HepG2 (cell line): ENCODE results near the gene AFF1. TPM values are rescaled to one million over a fixed set of nuclear protein-coding genes. Genes with fewer than 3 reads are reported as not detected.
A peak's percentile ranks its signal among the peaks of the same experiment; 100 is the strongest.

Experiments
- AHR ChIP-seq: IDR thresholded peaks from 2 replicates; pipeline ENCODE4 v1.6.1; 2018; ENCODE audit warnings: missing genetic modification reagents, missing compliant biosample characterization
- ARID4A ChIP-seq: sonication (generic); formaldehyde crosslinking; IDR thresholded peaks from 2 replicates; pipeline ENCODE4 v1.5.0; 2020; ENCODE audit warnings: mild to moderate bottlenecking, missing genetic modification reagents, borderline replicate concordance
- CREB1 ChIP-seq, 2 experiments: fragments of 450-650 bp in 1 of 2; IDR thresholded peaks; 2 replicates each; pipeline ENCODE4 v1.6.1; 2016 to 2017; ENCODE audit warnings: control low read depth in 1 of 2, mild to moderate bottlenecking in 1 of 2, missing compliant biosample characterization in 1 of 2, missing genetic modification characterization in 1 of 2
- FOXO1 ChIP-seq: sonication (generic); formaldehyde crosslinking; IDR thresholded peaks from 2 replicates; pipeline ENCODE4 v1.4.0; 2020; ENCODE audit warnings: missing genetic modification reagents
- FOXP1 ChIP-seq, 2 experiments: fragments of 450-650 bp in 1 of 2; IDR thresholded peaks; 2 replicates each; pipeline ENCODE4 v1.6.1; 2017 to 2018; ENCODE audit warnings: antibody characterized with exemption in 1 of 2
- HNF4G ChIP-seq, 2 experiments: sonication (generic) in 1 of 2; formaldehyde crosslinking in 1 of 2; IDR thresholded peaks; 2 replicates each; pipeline versions ENCODE4 v1.4.0 to v1.6.1; 2011 to 2020; ENCODE audit warnings: borderline replicate concordance in 2 of 2, low read depth in 2 of 2, mild to moderate bottlenecking in 2 of 2, low read length in 1 of 2, missing genetic modification reagents in 1 of 2, moderate library complexity in 1 of 2
- NCOA5 ChIP-seq: sonication (generic); formaldehyde crosslinking; IDR thresholded peaks from 2 replicates; pipeline ENCODE4 v1.4.0; 2020; ENCODE audit warnings: missing genetic modification reagents
- NFIC ChIP-seq: IDR thresholded peaks from 2 replicates; pipeline ENCODE4 v1.6.1; 2012; ENCODE audit warnings: mild to moderate bottlenecking, low read length, inconsistent platforms
- NR2F6 ChIP-seq, 2 experiments: IDR thresholded peaks; 2 replicates each; pipeline ENCODE4 v1.6.1; 2016; ENCODE audit warnings: antibody characterized with exemption in 1 of 2, mild to moderate bottlenecking in 1 of 2
- PBX2 ChIP-seq: IDR thresholded peaks from 2 replicates; pipeline ENCODE4 v1.6.1; 2016; ENCODE audit warnings: control low read depth
- POGK ChIP-seq: sonication (generic); formaldehyde crosslinking; conservative IDR thresholded peaks from 2 replicates; pipeline ENCODE4 v1.8.0; 2022; ENCODE audit warnings: mild to moderate bottlenecking, moderate library complexity, missing genetic modification reagents
- POGZ ChIP-seq: sonication (generic); formaldehyde crosslinking; IDR thresholded peaks from 2 replicates; pipeline ENCODE4 v1.4.0; 2020; ENCODE audit warnings: mild to moderate bottlenecking, missing genetic modification reagents
- RBM39 ChIP-seq: fragments of 200-400 bp; formaldehyde crosslinking; IDR thresholded peaks from one replicate; pipeline ENCODE4 v1.6.1; 2018; ENCODE audit warnings: antibody characterized with exemption, mild to moderate bottlenecking, low read depth, low read length; ENCODE audit not compliant: poor library complexity, severe bottlenecking
- RCOR2 ChIP-seq: IDR thresholded peaks from 2 replicates; pipeline ENCODE4 v1.6.1; 2016; ENCODE audit warnings: missing biosample characterization, missing genetic modification reagents
- SP4 ChIP-seq: sonication (generic); formaldehyde crosslinking; IDR thresholded peaks from 2 replicates; pipeline ENCODE4 v1.8.1; 2023; ENCODE audit warnings: mild to moderate bottlenecking, missing genetic modification reagents
- ZFP36L1 ChIP-seq: sonication (generic); formaldehyde crosslinking; IDR thresholded peaks from 2 replicates; pipeline ENCODE4 v1.8.0; 2022; ENCODE audit warnings: mild to moderate bottlenecking, missing genetic modification reagents, moderate library complexity
- ZFX ChIP-seq: sonication (generic); formaldehyde crosslinking; IDR thresholded peaks from 2 replicates; pipeline ENCODE4 v1.4.0; 2020; ENCODE audit warnings: mild to moderate bottlenecking, low read depth, missing genetic modification reagents, moderate library complexity
- ZNF232 ChIP-seq: sonication (generic); formaldehyde crosslinking; IDR thresholded peaks from 2 replicates; pipeline ENCODE4 v1.4.0; 2020; ENCODE audit warnings: missing genetic modification reagents, borderline replicate concordance
- ZNF234 ChIP-seq: sonication (generic); formaldehyde crosslinking; conservative IDR thresholded peaks from 2 replicates; pipeline ENCODE4 v1.5.1; 2020; ENCODE audit warnings: mild to moderate bottlenecking, missing genetic modification reagents
- ZNF7 ChIP-seq: IDR thresholded peaks from 2 replicates; pipeline ENCODE4 v1.6.1; 2016; ENCODE audit warnings: missing biosample characterization, missing genetic modification reagents
- ZNF75D ChIP-seq: sonication (generic); formaldehyde crosslinking; IDR thresholded peaks from 2 replicates; pipeline ENCODE4 v1.8.1; 2023; ENCODE audit warnings: missing genetic modification reagents, mild to moderate bottlenecking, borderline replicate concordance
- ZNF788 ChIP-seq: sonication (generic); formaldehyde crosslinking; IDR thresholded peaks from 2 replicates; pipeline ENCODE4 v1.5.0; 2020; ENCODE audit warnings: mild to moderate bottlenecking, missing genetic modification reagents, borderline replicate concordance
- polyA plus RNA-seq, 8 experiments: library from polyadenylated mRNA; depleted of rRNA in 3 of 8; stranded (reverse) in 7 of 8; unstranded in 1 of 8; fragments of >200 nt; fragmentation: Illumina TruSeq in 4 of 8; extraction: Trizol in 4 of 8; gene quantifications; 2 replicates each; pipeline versions ENCODE4 v1.2.1 to v1.2.3, GENCODE V29; 2011 to 2016; ENCODE audit warnings: low read depth in 4 of 8, missing spikeins in 1 of 8, mixed read lengths in 1 of 8; ENCODE audit not compliant: insufficient read depth in 1 of 8
- total RNA-seq, 5 experiments: library from RNA; depleted of rRNA; stranded (reverse); fragments of >200 nt; fragmentation: Illumina TruSeq; extraction: Trizol; gene quantifications; 2 replicates each; pipeline ENCODE4 v1.2.3, GENCODE V29; 2016; ENCODE audit warnings: low read depth in 1 of 5

The AFF1 gene
- total and polyA plus RNA-seq, 2 of the 13 experiments (the other 11 are each of a cell fraction or from before 2014, with no cell fraction given), result 15.5 to 15.9 TPM

- TF ChIP-seq PBX2 (no peak), SP4 (0 out of 2 replicates have a peak, but pooled peaks have one; percentile 31), NCOA5 (CRISPR knock-in tag) (no peak), POGZ (CRISPR knock-in tag) (peak; percentile 85), FOXO1 (CRISPR knock-in tag) (peak; percentile 82), ZNF788 (CRISPR knock-in tag) (peak; percentile 34; the same call in 1 of the 2 replicates), RCOR2 (CRISPR knock-in tag) (0 out of 2 replicates have a peak, but pooled peaks have one; percentile 54), NFIC (no peak; the same call in 1 of the 2 replicates), ZNF234 (no peak), NR2F6 (IDR thresholded peaks at IDR 0.05) (peak; percentile 95), NR2F6 (CRISPR knock-in tag; IDR thresholded peaks at IDR 0.05) (peak; percentile 98), POGK (peak; percentile 59), ZFP36L1 (no peak), ZNF75D (CRISPR knock-in tag) (no peak), FOXP1 (IDR thresholded peaks at IDR 0.05) (no peak), FOXP1 (CRISPR knock-in tag; IDR thresholded peaks at IDR 0.05) (peak; percentile 76), CREB1 (IDR thresholded peaks at IDR 0.05) (no peak), CREB1 (CRISPR knock-in tag; IDR thresholded peaks at IDR 0.05) (peak; percentile 57), RBM39 (no peak), AHR (CRISPR knock-in tag) (no peak), ZNF232 (peak; percentile 50; the same call in 1 of the 2 replicates), ZFX (CRISPR knock-in tag) (peak; percentile 78), HNF4G (IDR thresholded peaks at IDR 0.05; ENCODE audit: borderline replicate concordance, low read depth, low read length) (peak; percentile 48; the same call in 1 of the 2 replicates), HNF4G (CRISPR knock-in tag; IDR thresholded peaks at IDR 0.05; ENCODE audit: borderline replicate concordance, low read depth) (no peak), ARID4A (CRISPR knock-in tag) (peak; percentile 61; the same call in 1 of the 2 replicates), ZNF7 (no peak)
These were observed 38.2 kb downstream of the AFF1 start (continued) for GRCh38 chr4:86972997-86973396.
